ENCODE measurements around the gene TTLL12. TPM values are rescaled to one million over a fixed set of nuclear protein-coding genes. Genes with fewer than 3 reads are reported as not detected.

The TTLL12 gene
- total RNA-seq, 2 experiments from 2014 or later, result 104 to 106 TPM

GRCh38 chr22:43207849-43208702 lies 21.1 kb upstream of the TTLL12 start:
- Mint-ChIP-seq H3K27me3 (no peaks in the 10 kb centered on the region), H3K4me3 (no peak overlapping the region), H3K27ac (no peak overlapping the region), H3K9me3 (no peaks in the 10 kb centered on the region), H3K36me3 (no peaks in the 10 kb centered on the region), H3K4me1 (peaks cover 8% of the 10 kb centered on the region)
- no peak for DNase-seq

DNA sequence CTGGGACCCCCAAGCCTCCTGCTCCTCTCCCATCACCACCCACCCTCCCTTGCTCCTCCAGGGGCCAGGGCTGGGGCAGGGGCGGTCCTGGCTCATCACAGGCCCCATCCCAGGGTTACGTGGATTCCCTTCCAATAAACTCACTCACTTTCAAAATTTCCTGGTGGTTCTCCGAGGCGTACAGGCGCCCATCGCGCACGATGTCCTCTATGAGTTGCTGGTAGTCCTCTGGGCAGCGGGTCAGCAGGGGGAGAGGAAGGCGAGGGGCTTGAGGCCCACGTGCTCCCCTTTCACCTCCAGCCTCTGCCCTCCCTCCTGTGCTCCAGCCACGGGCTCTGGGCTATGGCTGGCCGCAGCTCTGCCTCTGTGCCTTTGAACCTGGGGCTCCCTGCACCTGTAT lies 20.5 kb upstream of the TTLL12 start:
- Mint-ChIP-seq H3K27ac (no peak overlapping the region), H3K4me3 (no peak overlapping the region), H3K9me3 (no peaks in the 10 kb centered on the region), H3K4me1 (peaks cover 8% of the 10 kb centered on the region), H3K36me3 (no peaks in the 10 kb centered on the region), H3K27me3 (no peaks in the 10 kb centered on the region)
- no peak for DNase-seq

- Mint-ChIP-seq H3K27ac (no peak overlapping the region), H3K4me1 (peaks cover 8% of the 10 kb centered on the region), H3K4me3 (no peak overlapping the region), H3K36me3 (no peaks in the 10 kb centered on the region), H3K27me3 (no peaks in the 10 kb centered on the region), H3K9me3 (no peaks in the 10 kb centered on the region)
- no peak for DNase-seq
Observed at GRCh38 chr22:43206509-43207161, 19.7 kb upstream of the TTLL12 start.

DNA sequence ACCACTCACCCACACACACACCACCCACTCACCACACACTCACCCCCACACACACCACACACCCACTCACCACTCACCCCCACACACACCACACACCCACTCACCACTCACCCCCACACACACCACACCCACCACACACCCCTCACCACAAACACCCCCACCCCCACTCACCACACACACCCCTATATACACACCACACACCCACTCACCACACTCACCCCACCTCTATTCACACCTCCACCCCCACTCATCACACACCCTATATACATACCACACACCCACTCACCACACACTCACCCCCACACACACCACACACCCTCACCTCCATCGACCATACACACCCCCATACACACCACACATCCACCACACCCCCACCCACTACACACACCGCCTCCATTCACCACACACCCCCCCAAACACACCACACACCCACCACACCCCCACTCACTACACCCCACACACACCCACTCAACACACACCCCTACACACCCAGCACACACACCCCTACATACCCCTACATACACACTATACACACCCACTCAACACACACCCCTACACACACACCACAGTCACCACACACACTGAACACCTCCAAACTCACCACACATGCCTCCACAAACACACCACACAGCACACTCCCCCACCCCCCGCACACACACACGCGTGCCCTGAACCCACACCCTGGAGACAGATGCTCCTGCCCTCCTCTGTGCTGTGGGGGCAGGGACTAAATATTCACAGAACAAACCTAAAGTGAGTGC lies 19.0 kb upstream of the TTLL12 start:
- Mint-ChIP-seq H3K4me1 (peaks cover 8% of the 10 kb centered on the region), H3K27ac (no peak overlapping the region), H3K36me3 (no peaks in the 10 kb centered on the region), H3K9me3 (no peaks in the 10 kb centered on the region), H3K4me3 (no peak overlapping the region), H3K27me3 (no peaks in the 10 kb centered on the region)
- DNase-seq, result peak; percentile 18

- Mint-ChIP-seq H3K36me3 (no peaks in the 10 kb centered on the region), H3K4me1 (peaks cover 8% of the 10 kb centered on the region), H3K4me3 (no peak overlapping the region), H3K9me3 (no peaks in the 10 kb centered on the region), H3K27ac (no peak overlapping the region), H3K27me3 (no peaks in the 10 kb centered on the region)
- DNase-seq, result no peak
Observed at GRCh38 chr22:43205261-43205691, 18.3 kb upstream of the TTLL12 start.

GRCh38 chr22:43203471-43203981 lies 16.6 kb upstream of the TTLL12 start:
- Mint-ChIP-seq H3K36me3 (no peaks in the 10 kb centered on the region), H3K4me3 (no peak overlapping the region), H3K9me3 (no peaks in the 10 kb centered on the region), H3K4me1 (peaks cover 8% of the 10 kb centered on the region), H3K27ac (no peak overlapping the region), H3K27me3 (peaks cover 2% of the 10 kb centered on the region)
- no peak for DNase-seq

DNA sequence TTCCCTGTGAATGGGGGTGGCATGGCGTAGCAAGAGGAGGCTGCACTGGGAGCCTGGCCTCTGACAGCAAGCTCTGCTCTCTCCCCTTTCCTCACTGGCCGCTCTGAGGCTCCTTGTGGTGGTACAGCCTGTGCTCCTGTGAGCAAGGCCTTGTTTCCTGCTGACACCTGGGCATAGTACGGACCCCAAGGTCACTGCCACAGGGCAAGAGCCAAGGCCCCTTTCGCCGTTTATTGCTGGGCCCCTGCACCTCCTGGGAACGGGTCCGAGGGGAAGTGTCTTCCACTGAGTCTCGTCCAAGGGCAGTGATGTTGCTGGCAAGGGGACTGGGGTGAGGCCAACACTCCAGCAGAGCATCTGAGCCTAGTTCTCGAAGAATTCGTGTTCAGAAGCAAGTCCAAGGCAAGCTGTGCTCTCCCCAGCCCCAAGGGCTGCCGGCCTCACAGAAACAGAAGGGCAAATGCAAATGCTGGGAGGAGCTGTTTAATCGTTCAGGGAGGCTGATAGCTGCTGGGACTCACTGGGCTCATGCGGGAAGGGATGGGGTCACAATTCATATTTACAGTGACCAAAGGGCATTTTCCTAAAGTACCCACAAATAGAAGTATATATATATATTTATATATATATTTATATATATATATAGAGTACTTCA lies 15.9 kb upstream of the TTLL12 start:
- H3K9me3 Mint-ChIP-seq, result no peaks in the 10 kb centered on the region
- H3K4me1 Mint-ChIP-seq, result peaks cover 8% of the 10 kb centered on the region
- H3K27ac Mint-ChIP-seq, result no peak overlapping the region
- H3K27me3 Mint-ChIP-seq, result peaks cover 2% of the 10 kb centered on the region
- no peak overlapping the region for H3K4me3 Mint-ChIP-seq
- DNase-seq, result no peak
- no peaks in the 10 kb centered on the region for H3K36me3 Mint-ChIP-seq

GRCh38 chr22:43202326-43202725 lies 15.4 kb upstream of the TTLL12 start:
- Mint-ChIP-seq H3K27me3 (peaks cover 2% of the 10 kb centered on the region), H3K4me1 (peaks cover 8% of the 10 kb centered on the region), H3K9me3 (no peaks in the 10 kb centered on the region), H3K4me3 (no peak overlapping the region), H3K27ac (no peak overlapping the region), H3K36me3 (no peaks in the 10 kb centered on the region)
- no peak for DNase-seq

DNA sequence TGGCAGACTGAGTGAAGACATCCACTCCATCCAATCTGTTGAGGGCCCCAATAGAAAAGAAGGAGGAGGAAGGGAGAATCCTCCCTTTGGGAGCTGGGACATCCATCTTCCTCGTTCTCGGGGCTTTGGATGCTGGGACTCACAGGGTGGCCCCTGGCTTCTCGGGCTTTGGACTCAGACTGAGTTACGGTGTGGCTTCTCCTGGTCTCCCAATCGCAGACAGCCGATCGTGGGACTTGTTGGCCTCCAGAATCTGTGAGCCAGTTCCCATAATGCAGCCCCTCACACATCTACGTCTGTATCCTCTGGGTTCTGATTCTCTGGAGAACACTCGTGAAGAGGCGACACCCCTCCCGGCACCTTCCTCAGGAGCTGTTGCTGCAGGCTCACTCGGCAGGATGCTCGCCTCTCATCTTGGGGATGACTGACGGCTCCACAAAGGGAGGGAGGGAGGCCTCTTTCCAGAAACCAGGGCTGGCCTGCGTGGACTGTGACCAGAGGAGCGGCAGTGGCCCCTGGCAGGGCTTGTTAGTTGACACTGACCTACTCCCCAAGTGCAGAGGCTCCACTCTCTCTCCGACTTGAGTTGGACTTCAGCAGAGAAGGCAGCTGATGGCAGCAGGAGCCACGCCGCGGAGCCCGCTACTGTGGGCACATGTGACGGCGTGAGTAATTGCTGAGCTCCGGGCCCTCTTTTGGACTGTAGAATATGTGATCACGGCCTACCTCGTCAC lies 14.7 kb upstream of the TTLL12 start:
- H3K4me1 Mint-ChIP-seq, result peaks cover 8% of the 10 kb centered on the region
- peaks cover 2% of the 10 kb centered on the region for H3K27me3 Mint-ChIP-seq
- H3K4me3 Mint-ChIP-seq, result no peak overlapping the region
- DNase-seq, result no peak
- H3K36me3 Mint-ChIP-seq, result no peaks in the 10 kb centered on the region
- H3K9me3 Mint-ChIP-seq, result no peaks in the 10 kb centered on the region
- no peak overlapping the region for H3K27ac Mint-ChIP-seq

DNA sequence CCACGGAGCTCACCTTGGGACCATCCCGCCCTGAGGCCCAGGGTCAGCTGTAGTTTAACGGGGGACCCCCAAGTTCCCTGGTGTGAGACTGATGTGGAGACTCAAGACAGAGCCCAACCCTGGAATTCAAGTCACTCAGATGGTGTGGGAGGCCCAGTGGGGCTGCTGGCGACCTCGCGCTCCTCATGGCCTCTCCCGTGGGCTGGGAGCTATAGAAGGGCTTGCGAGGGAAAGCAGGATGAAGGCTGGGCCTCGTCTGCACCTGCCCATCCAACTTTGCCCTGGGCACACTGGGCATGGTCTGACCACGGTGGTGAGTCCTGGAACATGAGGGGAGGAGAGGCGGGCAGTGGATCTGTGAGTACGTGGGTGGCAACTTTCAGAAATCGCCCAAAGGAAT lies 13.6 kb upstream of the TTLL12 start:
- Mint-ChIP-seq H3K27me3 (peaks cover 2% of the 10 kb centered on the region), H3K27ac (no peak overlapping the region), H3K36me3 (no peaks in the 10 kb centered on the region), H3K4me1 (peaks cover 4% of the 10 kb centered on the region), H3K9me3 (no peaks in the 10 kb centered on the region), H3K4me3 (no peak overlapping the region)
- DNase-seq, result no peak

DNA sequence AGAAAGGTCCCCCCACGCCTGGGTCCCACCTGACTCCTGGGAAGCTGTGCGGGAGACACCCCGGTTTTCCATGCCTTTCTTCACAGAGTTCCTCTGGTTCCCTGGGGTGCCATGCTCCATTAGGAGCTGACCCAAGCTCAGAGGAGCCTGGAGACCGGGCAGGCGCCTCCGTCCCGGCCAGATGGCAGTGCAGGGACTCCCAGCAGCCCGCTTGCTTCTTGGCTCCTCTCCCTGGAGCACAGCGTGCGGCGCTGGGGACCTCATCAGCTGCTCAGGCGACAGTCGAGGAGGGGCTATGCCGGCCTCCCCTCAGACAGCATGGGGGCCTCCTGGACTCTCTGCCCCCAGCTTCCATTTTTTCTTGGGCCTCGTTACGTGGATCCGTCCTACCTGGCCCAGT lies 13.1 kb upstream of the TTLL12 start:
- DNase-seq, result no peak
- H3K27me3 Mint-ChIP-seq, result peaks cover 2% of the 10 kb centered on the region
- no peaks in the 10 kb centered on the region for H3K9me3 Mint-ChIP-seq
- H3K27ac Mint-ChIP-seq, result no peak overlapping the region
- H3K4me1 Mint-ChIP-seq, result peaks cover 3% of the 10 kb centered on the region
- H3K36me3 Mint-ChIP-seq, result no peaks in the 10 kb centered on the region
- H3K4me3 Mint-ChIP-seq, result no peak overlapping the region

DNA sequence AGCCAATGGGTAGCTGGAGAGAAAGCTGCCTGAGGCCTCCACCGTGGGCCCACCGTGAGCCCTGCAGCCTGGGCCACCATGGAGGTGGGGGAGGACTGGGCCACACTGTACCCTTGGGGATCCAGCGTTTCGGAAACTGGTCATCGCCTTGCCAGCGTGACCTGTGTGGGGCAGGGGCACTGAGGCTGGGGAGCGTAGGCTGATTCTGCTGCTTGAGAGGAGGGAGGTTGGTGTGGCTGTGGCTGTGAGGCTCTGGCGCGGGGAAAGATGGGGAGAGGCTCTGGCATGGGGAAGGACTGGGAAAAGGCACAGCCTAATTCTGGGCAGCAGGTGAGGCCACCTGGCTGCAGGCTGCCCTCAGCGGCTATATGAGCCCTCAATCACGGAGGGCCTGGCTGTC lies 12.6 kb upstream of the TTLL12 start:
- no peak for DNase-seq
- Mint-ChIP-seq H3K4me1 (no peaks in the 10 kb centered on the region), H3K4me3 (no peak overlapping the region), H3K9me3 (no peaks in the 10 kb centered on the region), H3K36me3 (no peaks in the 10 kb centered on the region), H3K27ac (no peak overlapping the region), H3K27me3 (peaks cover 2% of the 10 kb centered on the region)

GRCh38 chr22:43198936-43199335 lies 12.0 kb upstream of the TTLL12 start:
- no peaks in the 10 kb centered on the region for H3K36me3 Mint-ChIP-seq
- peaks cover 2% of the 10 kb centered on the region for H3K27me3 Mint-ChIP-seq
- no peak overlapping the region for H3K27ac Mint-ChIP-seq
- no peak overlapping the region for H3K4me3 Mint-ChIP-seq
- no peaks in the 10 kb centered on the region for H3K4me1 Mint-ChIP-seq
- no peaks in the 10 kb centered on the region for H3K9me3 Mint-ChIP-seq
- no peak for DNase-seq

DNA sequence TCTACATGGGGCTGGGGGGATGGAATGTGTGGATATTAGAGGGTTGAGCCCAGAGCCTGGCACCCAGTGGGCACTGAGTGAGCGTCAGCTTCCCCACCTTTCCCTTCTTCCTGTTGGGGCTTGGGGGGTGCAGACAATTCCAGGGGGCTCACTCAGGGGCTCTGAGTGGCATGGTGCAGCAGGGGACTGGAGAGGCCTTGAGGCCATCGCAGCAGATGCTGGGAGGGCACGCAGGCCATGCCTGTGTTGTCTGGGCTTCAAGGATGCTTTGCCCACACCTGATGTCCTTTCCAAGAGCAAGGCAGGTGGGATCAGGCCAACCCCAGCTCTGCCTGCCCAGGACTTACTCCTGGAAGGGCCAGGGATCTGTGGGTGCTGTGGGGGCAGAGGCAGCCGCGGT lies 11.2 kb upstream of the TTLL12 start:
- Mint-ChIP-seq H3K4me1 (no peaks in the 10 kb centered on the region), H3K9me3 (no peaks in the 10 kb centered on the region), H3K36me3 (no peaks in the 10 kb centered on the region), H3K27me3 (peaks cover 2% of the 10 kb centered on the region), H3K4me3 (no peak overlapping the region), H3K27ac (no peak overlapping the region)
- DNase-seq, result no peak
